Stimulated activated CD4-positive, alpha-beta T cell treated with anti-CD3 and anti-CD28 coated beads, Interleukin-12 subunit alpha, Interleukin-12 subunit beta, amount 100 ng/mL, for 24 hours (primary cell): ENCODE results near the gene ACIN1.
A peak's percentile ranks its signal among the peaks of the same experiment; 100 is the strongest.

Experiments used
- DNase-seq, 2 experiments: peaks; one replicate each; pipeline ENCODE4 v3.0.0-alpha.2; 2020; ENCODE audit warnings: low read depth in 2 of 2

The ACIN1 gene

DNA sequence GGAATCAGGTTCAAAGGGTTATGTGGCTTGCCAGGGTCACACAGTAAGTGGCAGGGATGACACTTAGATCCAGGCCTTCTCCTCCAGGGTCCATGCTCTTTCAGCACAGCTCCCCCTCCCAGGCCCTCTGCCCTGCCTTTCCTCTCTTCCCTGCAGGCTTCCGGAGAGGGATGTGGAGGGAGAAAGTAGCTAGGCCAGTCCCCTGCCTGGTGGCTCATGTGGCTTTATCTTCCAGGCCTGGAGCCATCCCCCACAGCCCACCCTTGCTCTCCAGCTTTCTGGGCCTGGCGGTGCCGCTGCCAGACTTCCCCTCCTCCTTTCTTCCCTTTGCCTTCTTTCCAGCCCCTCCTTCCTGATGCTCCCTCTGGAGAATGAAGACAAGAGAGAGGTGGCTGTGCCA is 51.2 kb downstream of the ACIN1 start:
- no peak for DNase-seq

DNA sequence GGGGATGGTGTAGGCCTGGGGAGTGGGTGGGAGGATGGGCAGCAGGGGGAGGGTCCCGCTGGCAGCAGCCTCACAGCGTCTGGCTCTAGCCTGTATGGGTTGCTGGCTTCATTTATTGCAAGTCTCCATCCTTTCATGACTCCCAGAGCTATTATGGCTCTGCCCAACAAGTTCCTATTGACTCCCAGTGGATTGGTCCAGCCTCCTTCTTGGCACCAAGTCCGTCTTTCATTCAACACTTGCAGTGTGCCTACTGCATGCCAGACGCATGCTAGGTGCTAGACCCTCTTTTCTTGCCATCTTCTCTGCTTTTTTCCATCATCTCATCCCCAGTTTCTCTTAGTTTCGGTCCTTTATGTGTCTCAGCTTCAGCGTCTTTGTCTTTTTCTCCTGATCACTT is 51.8 kb downstream of the ACIN1 start:
- DNase-seq: no peak

DNA sequence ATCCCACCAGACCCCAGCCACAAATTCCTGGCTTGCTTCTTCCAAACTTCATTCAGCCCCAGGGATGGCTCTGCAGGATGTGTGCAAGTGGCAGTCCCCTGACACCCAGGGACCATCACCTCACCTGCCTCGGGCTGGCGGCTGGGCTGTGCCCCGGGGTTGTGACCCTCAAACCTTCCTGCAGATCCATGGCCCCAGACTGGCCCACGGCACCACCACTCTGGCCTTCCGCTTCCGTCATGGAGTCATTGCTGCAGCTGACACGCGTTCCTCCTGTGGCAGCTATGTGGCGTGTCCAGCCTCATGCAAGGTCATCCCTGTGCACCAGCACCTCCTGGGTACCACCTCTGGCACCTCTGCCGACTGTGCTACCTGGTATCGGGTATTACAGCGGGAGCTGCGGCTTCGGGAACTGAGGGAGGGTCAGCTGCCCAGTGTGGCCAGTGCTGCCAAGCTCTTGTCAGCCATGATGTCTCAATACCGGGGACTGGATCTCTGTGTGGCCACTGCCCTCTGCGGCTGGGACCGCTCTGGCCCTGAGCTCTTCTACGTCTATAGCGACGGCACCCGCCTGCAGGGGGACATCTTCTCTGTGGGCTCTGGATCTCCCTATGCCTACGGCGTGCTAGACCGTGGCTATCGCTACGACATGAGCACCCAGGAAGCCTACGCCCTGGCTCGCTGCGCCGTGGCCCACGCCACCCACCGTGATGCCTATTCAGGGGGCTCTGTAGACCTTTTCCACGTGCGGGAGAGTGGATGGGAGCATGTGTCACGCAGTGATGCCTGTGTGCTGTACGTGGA is 52.6 kb downstream of the ACIN1 start, which contains the start of gene PSMB11:
Gene PSMB11, plus strand, starts transcription at position 51 of the 804 bp plus-strand sequence. Its CDS starts 14 bp downstream, at position 65.
- no peak for DNase-seq

DNA sequence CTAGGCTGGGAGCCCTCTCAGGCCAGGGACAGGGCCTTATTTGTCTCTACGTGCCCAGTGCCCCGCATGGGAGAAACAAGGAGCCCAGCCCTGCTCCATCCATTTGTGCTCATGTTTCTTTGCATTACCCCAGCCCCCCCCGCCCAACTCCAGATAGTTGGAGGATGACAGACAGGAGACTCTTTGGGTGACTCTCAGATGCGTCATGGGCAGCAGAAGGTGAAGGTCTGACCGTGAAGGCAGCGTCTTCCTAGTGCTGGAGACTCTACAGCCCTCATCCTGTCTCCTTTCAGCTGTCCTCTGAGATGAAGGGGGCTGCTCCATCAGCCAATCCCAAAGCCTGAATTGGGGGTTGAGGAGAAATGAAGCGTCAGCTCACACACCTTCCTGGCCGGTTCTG is 53.2 kb downstream of the ACIN1 start:
- DNase-seq: no peak

DNA sequence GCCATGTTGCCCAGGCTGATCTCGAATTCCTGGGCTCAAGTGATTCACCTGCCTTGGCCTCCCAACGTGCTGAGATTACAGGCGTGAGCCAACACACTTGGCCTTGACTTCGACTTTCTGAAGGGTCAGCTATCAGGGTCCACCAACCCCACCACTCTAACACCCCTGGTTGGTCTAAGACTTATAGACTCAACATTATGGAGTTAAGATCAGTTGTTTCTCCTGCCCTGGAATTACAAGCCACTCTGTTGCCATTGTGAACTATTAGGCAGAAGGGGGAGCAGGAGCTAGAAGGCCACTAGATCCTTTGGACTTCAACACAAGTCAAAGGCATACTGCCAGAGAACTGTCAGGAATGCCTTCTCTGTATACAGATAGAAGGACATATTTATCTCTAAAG is 54.8 kb downstream of the ACIN1 start:
- DNase-seq: no peak

DNA sequence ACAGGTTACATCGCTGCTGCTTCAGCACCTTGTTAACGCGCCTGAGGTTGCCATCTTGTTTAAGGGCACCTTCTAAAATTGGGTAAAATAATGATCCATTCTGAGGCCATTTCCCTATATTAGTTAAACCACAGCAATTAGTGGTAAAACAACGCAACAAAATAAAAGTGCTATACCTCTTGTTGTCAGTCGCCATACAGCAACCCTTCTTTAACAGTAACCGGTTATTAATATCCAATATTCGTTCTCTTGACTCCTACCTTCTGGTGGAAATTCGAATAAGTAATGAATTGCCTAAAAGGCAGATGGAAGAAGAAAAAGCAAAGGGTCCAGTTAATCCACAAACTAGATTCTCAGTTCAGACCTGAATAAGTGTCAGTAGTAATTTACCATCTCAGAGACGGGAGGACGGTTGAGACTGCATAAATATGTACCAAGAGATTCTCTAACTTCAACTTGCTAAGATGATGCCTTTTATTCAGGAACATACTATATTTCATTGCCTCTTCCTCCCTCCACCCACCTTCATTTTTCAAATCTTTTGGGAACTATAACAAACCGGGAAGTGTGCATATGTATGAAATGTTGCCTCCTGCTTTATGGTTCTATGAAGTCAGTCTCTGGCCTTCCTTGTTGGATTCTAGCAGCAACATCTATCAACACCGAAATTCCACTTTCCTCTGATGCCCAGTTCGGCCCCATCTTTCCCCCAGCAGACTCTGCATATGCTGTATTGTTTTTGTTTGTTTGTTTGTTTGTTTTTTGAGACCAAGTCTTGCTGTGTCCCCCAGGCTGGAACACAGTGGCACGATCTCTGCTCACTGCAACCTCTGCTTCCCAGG is 59.4 kb downstream of the ACIN1 start:
- no peak for DNase-seq

DNA sequence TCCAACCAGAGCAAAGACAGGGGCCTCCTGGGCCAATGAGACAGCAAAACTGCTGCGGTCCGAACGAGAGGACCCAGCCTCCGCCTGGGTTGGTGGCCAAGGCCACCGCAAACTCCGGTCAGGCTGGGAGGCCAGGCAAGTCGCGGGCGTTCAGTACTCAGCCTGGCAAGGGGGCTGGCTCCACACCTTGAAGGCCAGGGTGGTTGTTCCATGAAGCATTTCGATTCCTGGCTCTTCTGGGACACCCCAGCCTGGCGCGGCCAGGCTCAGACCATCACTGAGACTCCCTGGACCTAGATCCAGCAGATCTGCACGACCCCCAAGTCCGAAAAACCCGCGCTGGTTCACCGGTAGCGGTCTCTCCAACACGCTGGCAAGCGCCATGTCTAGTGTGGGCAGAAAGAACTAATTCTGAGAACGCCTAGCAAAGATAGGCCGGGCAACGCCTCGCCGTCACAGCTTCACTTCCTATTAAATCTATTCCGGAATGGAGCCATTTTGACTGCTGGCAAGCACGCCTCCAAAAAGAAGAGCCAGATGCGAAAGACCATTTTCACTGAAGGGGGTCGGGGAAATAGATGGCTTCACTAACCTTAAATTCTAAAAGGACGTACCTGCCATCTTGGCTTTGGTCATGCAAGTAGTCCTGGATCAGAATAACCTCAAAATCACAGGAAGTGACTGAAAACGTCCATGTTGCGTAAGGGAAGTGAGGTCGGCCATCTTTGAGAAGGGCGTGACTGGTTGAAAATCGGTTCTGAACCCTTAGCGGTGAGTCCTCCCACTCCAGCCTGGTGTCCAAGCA is 60.2 kb downstream of the ACIN1 start, which contains the start of gene PSMB5:
Gene PSMB5, minus strand, starts transcription at position 403 of the 805 bp plus-strand sequence. Its CDS starts 19 bp downstream, at position 384.
- peak; percentile 77 to 81 for DNase-seq

DNA sequence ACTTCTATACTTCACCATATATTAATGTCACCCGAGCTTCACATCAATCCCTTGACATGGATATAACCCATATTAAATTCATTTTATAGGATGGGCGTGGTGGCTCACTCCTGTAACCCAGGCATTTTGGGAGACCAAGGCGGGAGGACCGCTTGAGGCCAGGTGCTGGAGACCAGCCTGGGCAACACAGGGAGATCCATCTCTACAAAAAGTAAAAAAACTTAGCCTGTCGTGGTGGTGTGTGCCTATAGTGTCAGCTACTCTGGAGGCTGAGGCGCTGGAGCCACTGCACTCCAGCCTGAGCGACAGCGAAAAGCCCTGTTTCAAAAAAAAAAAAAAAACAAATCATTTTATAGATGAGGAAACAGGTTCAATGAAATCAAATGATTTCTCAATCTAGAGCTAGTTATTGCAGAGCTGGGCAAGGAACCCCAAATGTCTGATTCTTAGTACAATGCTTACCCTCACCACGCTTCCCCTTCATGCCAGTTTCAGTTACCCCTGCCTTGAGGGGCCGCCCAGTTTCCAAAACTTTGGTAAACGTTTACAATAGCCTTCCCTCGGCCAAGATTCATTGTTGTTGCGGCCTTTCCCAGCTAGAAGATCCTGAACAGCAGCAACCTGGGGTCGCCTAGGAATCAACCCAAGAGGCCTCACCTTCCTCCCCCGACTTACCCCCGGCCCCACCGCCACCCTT is 61.0 kb downstream of the ACIN1 start:
- no peak for DNase-seq

DNA sequence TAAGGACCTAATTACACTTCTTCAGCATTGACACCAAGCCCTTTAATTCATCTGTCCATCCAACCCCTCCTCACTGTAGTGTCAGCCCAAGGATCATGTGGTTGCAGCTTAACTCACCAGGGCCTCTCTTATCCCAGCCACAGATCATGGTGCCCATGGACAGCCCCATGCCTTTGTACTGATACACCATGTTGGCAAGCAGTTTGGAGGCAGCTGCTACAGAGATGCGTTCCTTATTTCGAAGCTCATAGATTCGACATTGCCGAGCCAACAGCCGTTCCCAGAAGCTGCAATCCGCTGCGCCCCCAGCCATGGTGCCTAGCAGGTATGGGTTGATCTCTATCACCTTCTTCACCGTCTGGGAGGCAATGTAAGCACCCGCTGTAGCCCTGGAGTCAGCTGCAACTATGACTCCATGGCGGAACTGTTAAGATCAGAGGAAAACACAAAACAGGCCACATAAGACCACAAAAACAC is 61.6 kb downstream of the ACIN1 start:
- no peak for DNase-seq

DNA sequence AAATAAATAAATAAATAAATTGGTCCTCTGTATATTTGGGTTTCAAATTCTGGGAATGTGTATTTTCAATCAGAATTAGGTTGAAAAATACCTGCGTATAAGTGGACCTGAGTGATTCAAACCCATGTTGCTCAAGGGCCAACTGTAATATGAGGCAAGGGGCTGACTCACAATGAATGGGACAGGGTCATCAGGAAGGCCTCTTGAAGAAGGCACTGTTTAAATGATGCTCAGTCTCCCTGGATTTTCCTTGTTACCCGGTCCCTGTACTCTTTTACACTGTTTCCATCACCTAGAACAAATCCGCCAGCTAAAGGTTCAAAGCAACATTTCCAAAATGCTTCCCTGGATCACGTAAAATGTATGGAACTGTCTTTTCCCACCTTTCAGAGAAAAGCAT is 64.0 kb downstream of the ACIN1 start:
- no peak for DNase-seq

DNA sequence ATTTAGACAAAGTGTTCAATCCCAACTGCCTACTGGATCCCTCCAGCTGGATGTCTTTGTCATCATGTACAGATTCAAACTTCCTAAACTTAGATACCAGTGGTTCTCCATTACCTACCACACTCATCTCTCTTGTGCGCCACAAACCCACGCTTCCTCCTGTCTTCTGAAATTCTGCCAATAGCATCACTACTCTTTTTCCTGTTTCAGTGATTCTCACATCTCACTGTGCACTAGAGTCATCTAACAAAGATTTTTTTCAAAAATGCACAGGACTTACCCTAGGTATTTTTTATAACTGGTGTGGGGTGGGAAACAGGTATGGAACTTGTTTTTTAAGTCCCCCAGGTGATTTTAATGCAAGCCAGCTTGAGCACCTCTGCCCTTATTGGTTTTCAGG is 66.1 kb downstream of the ACIN1 start:
- DNase-seq: no peak

DNA sequence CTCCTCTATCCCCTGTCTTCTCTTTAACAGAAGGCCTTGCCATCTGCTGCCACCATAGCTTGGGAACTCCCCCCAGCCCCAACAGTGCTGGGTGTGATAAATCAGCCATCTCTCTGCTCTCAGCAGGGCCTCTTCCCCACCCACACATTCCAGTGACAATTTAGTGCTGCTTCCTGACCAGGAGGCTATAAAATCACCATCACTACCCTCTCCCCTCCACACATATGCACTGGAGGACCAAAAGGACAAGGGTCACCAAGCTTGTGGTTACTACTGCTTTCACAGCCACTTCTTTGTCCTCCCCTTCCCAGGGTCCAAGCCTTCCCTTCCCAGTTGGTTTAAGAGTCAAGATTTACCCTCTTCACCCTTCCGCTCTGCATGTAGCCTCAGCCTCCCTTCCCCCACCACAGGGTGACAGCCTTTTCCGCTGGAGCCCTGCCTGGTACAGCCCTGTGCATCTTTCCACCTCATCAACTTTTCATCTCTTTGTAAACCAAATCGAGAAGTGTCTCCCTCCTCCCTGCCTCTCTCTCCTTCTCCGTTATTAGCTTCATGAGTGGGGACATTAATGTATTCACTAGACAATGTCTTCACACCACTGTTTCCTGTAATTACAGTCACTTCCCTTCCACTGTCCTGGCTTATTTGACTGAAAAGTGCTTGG is 69.7 kb downstream of the ACIN1 start:
- DNase-seq: no peak

DNA sequence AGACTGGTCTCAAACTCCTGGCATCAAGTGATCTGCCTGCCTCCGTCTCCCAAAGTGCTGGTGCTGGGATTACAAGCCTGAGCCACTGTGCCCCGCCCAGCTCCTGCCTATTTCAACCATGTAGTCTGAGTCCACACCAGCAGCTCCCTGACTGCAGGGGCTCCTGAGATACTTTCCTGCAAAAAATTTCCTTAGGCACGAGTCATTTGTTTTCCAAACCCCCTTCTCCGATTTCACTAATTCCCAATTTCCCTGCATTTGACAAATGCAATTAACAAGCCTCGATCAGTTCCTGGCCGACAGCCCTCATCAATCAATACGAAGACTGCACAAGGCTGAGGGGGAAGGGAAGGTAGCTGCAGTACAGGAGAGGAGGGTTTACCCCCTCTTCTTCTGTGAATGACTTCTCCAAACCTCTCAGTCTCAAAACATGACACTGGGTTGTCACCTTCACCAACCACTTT is 70.3 kb downstream of the ACIN1 start:
- no peak for DNase-seq

DNA sequence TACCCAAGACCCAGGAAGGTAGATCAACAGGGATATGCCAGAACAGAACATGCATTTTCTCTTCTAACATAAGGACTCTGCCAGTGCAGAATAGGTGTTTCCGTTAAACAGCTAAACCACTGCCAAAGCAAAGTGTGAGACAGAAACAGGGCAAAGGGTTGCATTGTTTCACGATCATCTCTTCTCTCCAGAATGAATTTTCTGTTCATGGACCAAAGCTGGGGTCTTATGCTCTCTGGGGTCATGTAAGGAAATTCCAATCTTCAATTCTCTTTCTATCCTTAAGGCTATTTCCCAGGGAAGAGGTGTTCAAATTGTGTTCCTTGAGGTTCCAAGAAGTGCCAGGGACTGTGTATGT is 71.2 kb downstream of the ACIN1 start:
- DNase-seq: no peak

DNA sequence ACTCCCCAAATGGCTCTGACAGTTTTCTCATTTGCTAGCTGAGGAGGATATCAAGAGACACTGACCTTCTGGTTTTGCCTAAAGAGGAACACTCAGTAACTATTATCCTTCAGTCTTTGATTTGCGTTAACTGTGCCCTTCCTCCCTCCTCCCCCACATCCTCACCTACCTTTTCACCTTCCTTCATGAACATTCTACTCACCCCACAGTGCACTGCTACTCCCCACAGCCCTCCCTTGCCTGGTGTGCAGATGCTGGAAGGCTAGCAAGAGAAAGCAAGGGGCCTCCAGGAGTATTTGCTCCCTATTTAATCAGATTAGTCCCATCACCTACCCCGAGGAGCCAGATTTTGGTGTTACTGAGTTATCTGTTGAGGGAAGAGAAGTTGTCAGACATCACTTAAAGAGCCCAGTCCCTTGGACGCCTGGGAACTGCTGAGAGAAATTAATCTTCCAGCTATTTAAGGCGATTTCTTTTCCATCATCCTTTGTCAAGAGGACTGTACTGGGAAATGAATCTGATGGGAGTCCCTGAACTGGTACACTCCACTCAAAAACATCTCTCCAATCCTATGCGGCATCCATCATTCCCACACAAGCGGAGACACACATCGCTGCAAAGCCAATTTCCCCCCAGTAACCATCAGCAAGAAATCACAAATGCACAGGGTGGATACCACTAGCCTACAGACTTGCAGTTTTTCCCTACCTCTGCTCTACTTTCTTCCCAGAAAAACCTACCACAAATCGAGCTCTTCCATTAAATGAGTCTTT is 71.7 kb downstream of the ACIN1 start:
- no peak for DNase-seq

DNA sequence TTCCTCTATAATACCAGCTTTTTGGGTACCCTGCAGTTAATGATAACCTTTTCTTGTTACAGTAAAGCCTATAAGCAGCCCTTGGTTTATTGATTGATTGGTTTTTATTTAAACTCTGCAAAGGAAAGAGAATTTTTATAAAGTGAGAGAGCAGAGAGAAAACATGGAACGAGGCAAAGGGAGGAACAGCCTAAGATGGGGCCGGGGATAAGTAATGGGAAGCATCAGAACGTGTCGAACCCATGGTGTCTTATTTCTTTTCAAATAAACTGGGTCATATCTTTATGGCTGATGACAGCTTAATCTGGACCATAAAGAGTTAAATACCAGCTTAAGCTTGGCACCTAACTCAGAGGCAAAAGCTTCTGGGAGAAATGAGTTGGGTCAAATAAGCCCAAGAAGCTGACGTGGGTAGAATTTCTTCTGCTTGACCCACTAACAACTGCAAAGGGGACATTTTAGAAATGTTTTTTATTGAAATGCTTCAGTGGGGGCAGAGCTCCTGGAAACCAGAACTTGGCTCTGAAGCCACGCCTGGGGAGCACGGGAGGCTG is 73.0 kb downstream of the ACIN1 start:
- no peak for DNase-seq

DNA sequence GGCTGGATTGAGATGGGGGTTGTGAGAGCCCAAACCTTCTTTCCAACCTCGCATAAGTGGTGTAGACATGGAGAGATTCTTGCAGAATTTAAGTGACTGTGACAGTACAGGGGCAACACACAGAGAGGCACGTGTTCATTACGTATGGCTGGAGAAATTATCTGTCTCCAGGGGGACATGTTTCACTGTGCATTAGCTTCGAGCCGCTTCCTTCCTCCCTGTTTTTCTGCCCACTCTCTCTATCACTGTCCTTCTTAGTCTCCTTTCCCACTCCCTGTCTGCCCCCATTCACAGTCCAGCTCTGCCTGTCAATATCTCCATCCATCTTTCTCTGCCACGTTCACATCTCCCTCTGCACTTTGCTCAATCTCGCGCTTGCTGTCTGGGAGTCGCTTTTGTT is 73.5 kb downstream of the ACIN1 start:
- no peak for DNase-seq

DNA sequence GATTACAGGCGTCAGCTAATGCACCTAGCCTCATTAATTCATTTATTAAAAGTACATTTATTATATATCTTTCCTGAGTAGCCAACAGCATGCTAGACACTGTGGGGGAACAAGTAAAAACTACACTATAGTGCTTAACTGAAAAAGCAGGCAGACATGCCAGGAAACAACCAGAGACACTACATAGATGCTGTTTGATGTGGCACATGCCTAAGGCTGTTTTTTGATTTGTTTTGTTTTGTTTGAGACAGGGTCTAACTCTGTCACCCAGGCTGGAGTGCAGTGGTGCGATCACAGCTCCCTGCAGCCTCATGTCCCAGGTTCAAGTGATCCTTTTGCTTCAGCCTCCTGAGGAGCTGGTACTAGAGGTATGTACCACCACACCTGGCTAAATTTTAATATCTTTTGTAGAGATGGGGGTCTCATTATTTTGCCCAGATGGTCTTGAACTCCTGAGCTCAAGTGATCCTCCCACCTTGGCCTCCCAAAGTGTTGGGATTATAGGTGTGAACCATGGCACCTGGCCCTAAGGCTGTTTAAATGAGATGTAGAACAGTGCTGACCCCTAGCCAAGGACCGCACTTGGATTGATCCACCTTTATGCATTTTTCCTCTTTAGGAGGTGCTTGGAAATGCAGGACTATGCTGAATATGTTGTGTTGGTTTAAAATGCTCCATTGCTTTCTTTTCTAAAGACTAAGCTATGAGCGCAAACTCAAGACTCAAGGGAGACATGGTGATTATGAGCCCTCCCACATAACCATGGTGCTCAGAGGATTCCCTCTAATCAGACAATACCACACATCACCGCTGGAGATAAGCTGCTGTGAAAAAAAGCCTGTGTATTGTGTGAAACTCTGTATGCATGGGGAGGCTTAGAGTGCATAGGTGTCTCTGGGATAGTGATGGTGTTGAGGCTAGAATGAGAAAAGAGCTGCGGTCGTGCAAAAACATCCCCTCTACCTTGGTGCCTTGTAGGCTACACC is 74.5 kb downstream of the ACIN1 start:
- no peak for DNase-seq
